Measurements from ENCODE around the gene RALY. TPM values are rescaled to one million over a fixed set of nuclear protein-coding genes. Genes with fewer than 3 reads are reported as not detected.
"Not testable (repeated sequence)": the region's sequence is repeated elsewhere in the genome, so short reads cannot be mapped to it uniquely, and the experiment has no call there.

Gene RALY
- total RNA-seq, 1 experiment from 2014 or later: 164 TPM

GRCh38 chr20:34133365-34133860 is 139.7 kb downstream of the RALY start:
- H3K4me1 ChIP-seq (ENCODE audit: control insufficient read depth, insufficient read depth, low read length); in situ Hi-C loops (cut with HindIII; ENCODE audit: low pct_unique_long_range_greater_than_20kb, low sequenced_read_pairs); H3K27me3 ChIP-seq (ENCODE audit: control insufficient read depth, insufficient read depth, low read length); BruUV-seq (replicated peaks); ATAC-seq; H3K4me3 ChIP-seq (ENCODE audit: low read depth in 2 of 2, low read length in 2 of 2); DNase-seq (ENCODE audit: low read depth, low spot score); H3K9me3 ChIP-seq (ENCODE audit: control insufficient read depth, insufficient read depth, low read depth, low read length); H3K36me3 ChIP-seq (ENCODE audit: control insufficient read depth, insufficient read depth, low read length); POLR2A ChIA-PET; intact Hi-C loops (cut with micrococcal nuclease; ENCODE audit: unreplicated experiment); H3K27ac ChIP-seq (ENCODE audit: low read length): not testable (repeated sequence)
- CTCF ChIA-PET: interaction anchor here (0.6 kb wide), 1 partner anchor 50 kb away, joined by 3 read pairs; no protein-coding TSS in a partner anchor

Small RNAs within 50 kb of the gene (microRNA-seq; reads per million reads assigned to microRNA genes)
- not detected for gene MIR4755 (ENCODE audit: unreplicated experiment)

Other genes starting within 250 kb of the RALY start
- 87.5 TPM for gene CHMP4B, start 182.6 kb upstream of the RALY start, total RNA-seq (2021; ENCODE audit: unreplicated experiment)
- gene EIF2S2, start 118.3 kb downstream of the RALY start, total RNA-seq (2021; ENCODE audit: unreplicated experiment): 82.0 TPM
- not detected for gene ASIP, start 247.5 kb downstream of the RALY start, total RNA-seq (2021; ENCODE audit: unreplicated experiment)